Activated naive CD8-positive, alpha-beta T cell treated with anti-CD3 and anti-CD28 coated beads, Interleukin-2, amount 10 ng/mL, durations not matched to agents 7 days and 5 days (primary cell): Measurements from ENCODE around the gene SLC5A4. TPM values are rescaled to one million over a fixed set of nuclear protein-coding genes. Genes with fewer than 3 reads are reported as not detected.

Experiments used
- ATAC-seq: fragments of 150-1000 bp; cut with Tn5 transposase; one replicate; pipeline ENCODE4 v1.10.0; 2021; ENCODE audit warnings: low read depth, moderate library complexity
- POLR2A ChIA-PET: fragments of 350-600 bp; sonication (Branson Sonifier 250); formaldehyde crosslinking; loops from one replicate; lab custom pipeline; 2021; ENCODE audit warnings: antibody characterized with exemption; lab: Charles Lee
- DNase-seq: peaks from one replicate; pipeline ENCODE4 v3.0.0; 2021
- H3K27ac Mint-ChIP-seq: one replicate; pipeline ENCODE4 v1.8.0; 2022; ENCODE audit warnings: mild to moderate bottlenecking, mixed read lengths
- H3K27me3 Mint-ChIP-seq: one replicate; pipeline ENCODE4 v1.8.0; 2022; ENCODE audit warnings: mild to moderate bottlenecking, moderate library complexity, mixed read lengths
- H3K36me3 Mint-ChIP-seq: one replicate; pipeline ENCODE4 v1.8.0; 2021; ENCODE audit warnings: mild to moderate bottlenecking, mixed read lengths
- H3K4me1 Mint-ChIP-seq: one replicate; pipeline ENCODE4 v1.8.0; 2021; ENCODE audit warnings: mixed read lengths
- H3K4me3 Mint-ChIP-seq: one replicate; pipeline ENCODE4 v1.8.0; 2022; ENCODE audit warnings: mild to moderate bottlenecking, moderate library complexity, mixed read lengths
- H3K9me3 Mint-ChIP-seq: one replicate; pipeline ENCODE4 v1.8.0; 2021; ENCODE audit warnings: mixed read lengths
- total RNA-seq, 2 experiments: library from RNA; stranded (reverse); gene quantifications; one replicate each; pipeline ENCODE4 v1.2.3, GENCODE V29; 2021

SLC5A4 gene
- total RNA-seq, 2 experiments from 2014 or later, result not detected

GRCh38 chr22:32218470-32218869, 36.7 kb downstream of the SLC5A4 start:
- no peaks in the 10 kb centered on the region for H3K9me3 Mint-ChIP-seq
- H3K27me3 Mint-ChIP-seq, result peaks cover 40% of the 10 kb centered on the region
- ATAC-seq (no peak), DNase-seq (no peak)
- no peaks in the 10 kb centered on the region for H3K4me1 Mint-ChIP-seq
- no peaks in the 10 kb centered on the region for H3K36me3 Mint-ChIP-seq
- H3K4me3 Mint-ChIP-seq, result no peak overlapping the region
- POLR2A ChIA-PET, result no interaction called here
- no peak overlapping the region for H3K27ac Mint-ChIP-seq

GRCh38 chr22:32217465-32217864, 37.7 kb downstream of the SLC5A4 start:
- Mint-ChIP-seq H3K4me1 (no peaks in the 10 kb centered on the region), H3K4me3 (no peak overlapping the region), H3K27ac (no peak overlapping the region), H3K27me3 (peaks cover 38% of the 10 kb centered on the region), H3K9me3 (no peaks in the 10 kb centered on the region), H3K36me3 (no peaks in the 10 kb centered on the region)
- ATAC-seq, result no peak
- POLR2A ChIA-PET, result no interaction called here
- DNase-seq, result no peak

GRCh38 chr22:32216911-32217310, 38.2 kb downstream of the SLC5A4 start:
- no peak for ATAC-seq
- Mint-ChIP-seq H3K4me3 (no peak overlapping the region), H3K27ac (no peak overlapping the region), H3K4me1 (no peaks in the 10 kb centered on the region), H3K27me3 (peaks cover 34% of the 10 kb centered on the region), H3K36me3 (no peaks in the 10 kb centered on the region), H3K9me3 (no peaks in the 10 kb centered on the region)
- POLR2A ChIA-PET, result no interaction called here
- DNase-seq, result no peak

GRCh38 chr22:32211011-32211410, 44.1 kb downstream of the SLC5A4 start:
- Mint-ChIP-seq H3K4me1 (peaks cover 2% of the 10 kb centered on the region), H3K27ac (no peak overlapping the region), H3K36me3 (no peaks in the 10 kb centered on the region), H3K4me3 (no peak overlapping the region), H3K9me3 (no peaks in the 10 kb centered on the region), H3K27me3 (peaks cover 11% of the 10 kb centered on the region)
- ATAC-seq, result no peak
- POLR2A ChIA-PET, result no interaction called here
- no peak for DNase-seq

- Mint-ChIP-seq H3K9me3 (no peaks in the 10 kb centered on the region), H3K4me3 (no peak overlapping the region), H3K4me1 (peaks cover 9% of the 10 kb centered on the region), H3K36me3 (no peaks in the 10 kb centered on the region), H3K27ac (no peak overlapping the region), H3K27me3 (peaks cover 9% of the 10 kb centered on the region)
- ATAC-seq, result no peak
- POLR2A ChIA-PET, result no interaction called here
- no peak for DNase-seq
These were observed 46.5 kb downstream of the SLC5A4 start for GRCh38 chr22:32208681-32209080.

- Mint-ChIP-seq H3K27ac (no peak overlapping the region), H3K9me3 (no peaks in the 10 kb centered on the region), H3K4me3 (no peak overlapping the region), H3K4me1 (peaks cover 10% of the 10 kb centered on the region), H3K27me3 (peaks cover 15% of the 10 kb centered on the region), H3K36me3 (no peaks in the 10 kb centered on the region)
- POLR2A ChIA-PET, result no interaction called here
- DNase-seq, result no peak
- no peak for ATAC-seq
These were observed 47.1 kb downstream of the SLC5A4 start for GRCh38 chr22:32207971-32208480.

GRCh38 chr22:32206774-32207758, 48.1 kb downstream of the SLC5A4 start:
- POLR2A ChIA-PET, result no interaction called here
- DNase-seq (no peak), ATAC-seq (peak; percentile 69)
- Mint-ChIP-seq H3K27ac (peak overlapping the region; percentile 24), H3K4me1 (peaks cover 15% of the 10 kb centered on the region), H3K36me3 (no peaks in the 10 kb centered on the region), H3K27me3 (peaks cover 22% of the 10 kb centered on the region), H3K4me3 (no peak overlapping the region), H3K9me3 (no peaks in the 10 kb centered on the region)

- Mint-ChIP-seq H3K4me3 (no peak overlapping the region), H3K4me1 (peaks cover 17% of the 10 kb centered on the region)
- POLR2A ChIA-PET, result no interaction called here
These were observed 49.0 kb downstream of the SLC5A4 start for GRCh38 chr22:32205974-32206773.

GRCh38 chr22:32204856-32205722, 50.1 kb downstream of the SLC5A4 start, which contains the start of gene RFPL2:
Gene RFPL2 (minus strand): TSS chr22:32205073. CDS start chr22:32202451, 2,622 bp downstream.
- POLR2A ChIA-PET, result no interaction called here
- peaks cover 21% of the 10 kb centered on the region for H3K4me1 Mint-ChIP-seq
- H3K27me3 Mint-ChIP-seq, result peaks cover 29% of the 10 kb centered on the region
- peak within 1 kb of the TSS; percentile 31 for H3K27ac Mint-ChIP-seq
- peak within 1 kb of the TSS; percentile 68 for H3K4me3 Mint-ChIP-seq
- ATAC-seq, result peak; percentile 31
- DNase-seq, result no peak
- no peaks in the 10 kb centered on the region for H3K9me3 Mint-ChIP-seq
- H3K36me3 Mint-ChIP-seq, result no peaks in the 10 kb centered on the region

More at GRCh38 chr22:32205974-32206773, 49.0 kb downstream of the SLC5A4 start:
- Mint-ChIP-seq H3K36me3 (no peaks in the 10 kb centered on the region), H3K9me3 (no peaks in the 10 kb centered on the region), H3K27me3 (peaks cover 24% of the 10 kb centered on the region), H3K27ac (no peak overlapping the region)
- DNase-seq (no peak), ATAC-seq (no peak)

- ATAC-seq (no peak), DNase-seq (no peak)
- Mint-ChIP-seq H3K4me3 (peak overlapping the region; percentile 68), H3K27ac (peak overlapping the region; percentile 31), H3K27me3 (peaks cover 29% of the 10 kb centered on the region), H3K9me3 (no peaks in the 10 kb centered on the region), H3K36me3 (no peaks in the 10 kb centered on the region), H3K4me1 (peaks cover 21% of the 10 kb centered on the region)
- POLR2A ChIA-PET, result no interaction called here
These were observed 50.9 kb downstream of the SLC5A4 start for GRCh38 chr22:32204040-32204855.

GRCh38 chr22:32203181-32204039, 51.7 kb downstream of the SLC5A4 start:
- Mint-ChIP-seq H3K9me3 (no peaks in the 10 kb centered on the region), H3K4me1 (peaks cover 21% of the 10 kb centered on the region), H3K36me3 (no peaks in the 10 kb centered on the region), H3K4me3 (peak overlapping the region; percentile 68), H3K27me3 (peaks cover 29% of the 10 kb centered on the region), H3K27ac (no peak overlapping the region)
- no peak for DNase-seq
- no peak for ATAC-seq
- POLR2A ChIA-PET, result no interaction called here
